Mesendoderm (in vitro differentiated cells): ENCODE measurements around the gene UNC13A.

Experiments
- DNase-seq: peaks from one replicate; pipeline ENCODE4 v3.0.0; 2013
- H2AK5ac ChIP-seq: 2 replicates; pipeline ENCODE4 v1.6.1; 2013; ENCODE audit warnings: low read length, inconsistent platforms
- H2BK120ac ChIP-seq: 2 replicates; pipeline ENCODE4 v1.6.1; 2013; ENCODE audit warnings: low read depth, mild to moderate bottlenecking, low read length, moderate library complexity, mixed read lengths
- H2BK15ac ChIP-seq: replicated peaks from 2 replicates; pipeline ENCODE4 v1.6.1; 2013; ENCODE audit warnings: low read depth, mild to moderate bottlenecking, moderate library complexity
- H2BK5ac ChIP-seq: 2 replicates; pipeline ENCODE4 v1.6.1; 2013; ENCODE audit warnings: low read length, inconsistent platforms
- H3K18ac ChIP-seq: 2 replicates; pipeline ENCODE4 v1.6.1; 2013; ENCODE audit warnings: mild to moderate bottlenecking, low read length, mixed read lengths
- H3K23ac ChIP-seq: one replicate; pipeline ENCODE4 v1.6.1; 2013; ENCODE audit warnings: low read length
- H3K27ac ChIP-seq: 2 replicates; pipeline ENCODE4 v1.5.1; 2013; ENCODE audit warnings: low read depth, mild to moderate bottlenecking, inconsistent platforms, low read length, moderate library complexity
- H3K27me3 ChIP-seq: 2 replicates; pipeline ENCODE4 v1.6.1; 2013; ENCODE audit warnings: low read length, control low read depth, mild to moderate bottlenecking, inconsistent platforms; ENCODE audit not compliant: insufficient read depth, poor library complexity
- H3K36me3 ChIP-seq: 2 replicates; pipeline ENCODE4 v1.6.1; 2013; ENCODE audit warnings: low read length, inconsistent platforms; ENCODE audit not compliant: control insufficient read depth, insufficient read depth
- H3K4ac ChIP-seq: one replicate; pipeline ENCODE4 v1.6.1; 2013; ENCODE audit warnings: low read depth, mild to moderate bottlenecking, low read length, moderate library complexity
- H3K4me1 ChIP-seq: 2 replicates; pipeline ENCODE4 v1.6.1; 2013; ENCODE audit warnings: low read depth, low read length, inconsistent platforms; ENCODE audit not compliant: control insufficient read depth
- H3K4me2 ChIP-seq: 2 replicates; pipeline ENCODE4 v1.6.1; 2013; ENCODE audit warnings: low read length
- H3K4me3 ChIP-seq: 2 replicates; pipeline ENCODE4 v1.5.1; 2013; ENCODE audit warnings: mild to moderate bottlenecking, low read length
- H3K56ac ChIP-seq: one replicate; pipeline ENCODE4 v1.6.1; 2013; ENCODE audit warnings: low read length
- H3K79me1 ChIP-seq: 2 replicates; pipeline ENCODE4 v1.6.1; 2013; ENCODE audit warnings: low read length, inconsistent platforms
- H3K79me2 ChIP-seq: 2 replicates; pipeline ENCODE4 v1.6.1; 2013; ENCODE audit warnings: mild to moderate bottlenecking, low read length; ENCODE audit not compliant: control insufficient read depth, insufficient read depth
- H3K9ac ChIP-seq: 2 replicates; pipeline ENCODE4 v1.6.1; 2013; ENCODE audit warnings: low read length, inconsistent platforms
- H4K5ac ChIP-seq: one replicate; pipeline ENCODE4 v1.6.1; 2013; ENCODE audit warnings: low read length
- H4K8ac ChIP-seq: one replicate; pipeline ENCODE4 v1.6.1; 2013; ENCODE audit warnings: low read depth, mild to moderate bottlenecking, control low read depth, low read length, moderate library complexity
- WGBS: extraction: QIAGEN DNeasy Blood & Tissue Kit; methylation state at CpG from one replicate; pipeline ENCODE4 v1.1.7; 2013; ENCODE audit warnings: low lambda C conversion rate, missing lambda C conversion rate; ENCODE audit not compliant: insufficient coverage; ENCODE audit errors: extremely low coverage; 5-methylcytosine and 5-hydroxymethylcytosine counted together

UNC13A gene

DNA sequence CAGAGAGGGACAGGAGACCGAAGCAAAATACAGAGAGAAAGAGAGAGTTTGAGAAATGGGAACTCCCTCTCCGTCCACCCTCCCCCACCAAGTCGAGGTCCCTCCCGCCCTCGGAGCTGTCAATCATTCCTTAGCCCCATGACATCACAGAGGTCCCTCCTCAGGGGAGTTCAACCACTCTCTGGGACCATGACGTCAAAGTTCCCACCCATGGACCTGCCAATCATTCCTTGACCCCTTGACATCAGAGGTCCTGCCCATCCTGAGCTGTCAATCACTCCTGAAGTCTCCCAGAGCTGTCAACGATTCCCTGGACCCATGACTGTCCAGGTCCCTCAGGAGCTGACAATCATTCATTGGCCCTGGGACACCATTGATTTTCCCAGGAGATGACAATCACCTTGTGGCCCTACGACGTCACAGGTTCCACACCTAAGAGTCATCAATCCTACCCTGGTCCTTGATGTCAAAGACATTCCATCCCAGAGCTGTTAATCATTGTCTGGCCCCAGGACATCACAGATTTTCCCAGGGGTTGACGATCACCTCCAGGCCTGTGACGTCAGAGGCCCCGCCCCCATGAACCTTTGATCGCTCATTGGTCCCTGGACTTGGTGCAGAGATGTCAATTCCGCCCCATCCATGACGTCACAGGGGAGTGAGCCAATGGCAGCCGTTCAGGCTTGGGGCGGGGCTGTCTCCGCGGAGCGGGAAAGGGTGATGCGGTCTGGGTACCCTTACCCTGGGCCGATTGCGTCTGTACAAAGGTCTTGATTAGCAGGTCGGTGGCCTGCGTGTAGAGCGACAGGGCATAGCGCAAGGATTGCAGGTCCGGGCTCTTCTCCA lies 71.0 kb downstream of the UNC13A start:
- Histone ChIP-seq H3K56ac (no peak overlapping the region), H2BK15ac (no peak overlapping the region), H3K9ac (no peak overlapping the region), H3K79me2 (no peaks in the 10 kb centered on the region), H4K5ac (no peak overlapping the region), H2BK5ac (no peak overlapping the region), H3K27ac (no peak overlapping the region), H3K4ac (no peak overlapping the region), H4K8ac (no peak overlapping the region), H3K4me1 (no peaks in the 10 kb centered on the region), H3K79me1 (no peaks in the 10 kb centered on the region), H3K4me3 (no peak overlapping the region), H2AK5ac (no peak overlapping the region), H3K23ac (no peak overlapping the region), H3K4me2 (no peak overlapping the region), H3K36me3 (no peaks in the 10 kb centered on the region), H3K18ac (no peak overlapping the region), H2BK120ac (no peak overlapping the region), H3K27me3 (no peaks in the 10 kb centered on the region)
- DNase-seq = peak; percentile 77
- no CpG with 5 or more reads among the region's 28 CpGs for WGBS

- no peak for DNase-seq
- Histone ChIP-seq H3K23ac (no peak overlapping the region), H3K79me1 (no peaks in the 10 kb centered on the region), H3K4ac (no peak overlapping the region), H3K36me3 (no peaks in the 10 kb centered on the region), H2BK15ac (no peak overlapping the region), H2AK5ac (no peak overlapping the region), H3K27me3 (no peaks in the 10 kb centered on the region), H2BK5ac (no peak overlapping the region), H3K4me3 (no peak overlapping the region), H3K4me1 (no peaks in the 10 kb centered on the region), H4K8ac (no peak overlapping the region), H3K27ac (no peak overlapping the region), H3K56ac (no peak overlapping the region), H3K9ac (peak overlapping the region; percentile 29), H3K18ac (no peak overlapping the region), H3K4me2 (no peak overlapping the region), H2BK120ac (no peak overlapping the region), H3K79me2 (no peaks in the 10 kb centered on the region), H4K5ac (no peak overlapping the region)
- no CpG with 5 or more reads among the region's 11 CpGs for WGBS
These were observed 71.5 kb downstream of the UNC13A start for GRCh38 chr19:17616686-17616960.

GRCh38 chr19:17615889-17616685 lies 72.1 kb downstream of the UNC13A start:
- no peak overlapping the region for H2BK15ac ChIP-seq
- H3K27ac ChIP-seq = no peak overlapping the region
- no peak overlapping the region for H4K8ac ChIP-seq
- no peak overlapping the region for H4K5ac ChIP-seq
- peak; percentile 14 for DNase-seq
- H3K4me2 ChIP-seq = no peak overlapping the region
- no peak overlapping the region for H2BK120ac ChIP-seq
- H3K9ac ChIP-seq = peak overlapping the region; percentile 29
- H3K4me3 ChIP-seq = no peak overlapping the region
- H3K56ac ChIP-seq = no peak overlapping the region
- H2AK5ac ChIP-seq = no peak overlapping the region
- H3K36me3 ChIP-seq = no peaks in the 10 kb centered on the region
- H3K79me1 ChIP-seq = no peaks in the 10 kb centered on the region
- no peak overlapping the region for H3K4ac ChIP-seq
- no CpG with 5 or more reads among the region's 27 CpGs for WGBS
- H3K4me1 ChIP-seq = no peaks in the 10 kb centered on the region
- no peak overlapping the region for H3K23ac ChIP-seq
- no peak overlapping the region for H2BK5ac ChIP-seq
- no peaks in the 10 kb centered on the region for H3K79me2 ChIP-seq
- H3K18ac ChIP-seq = no peak overlapping the region
- no peaks in the 10 kb centered on the region for H3K27me3 ChIP-seq

GRCh38 chr19:17614476-17614875 lies 73.7 kb downstream of the UNC13A start:
- DNase-seq = no peak
- no peak overlapping the region for H3K4me3 ChIP-seq
- no peaks in the 10 kb centered on the region for H3K79me1 ChIP-seq
- no peak overlapping the region for H3K18ac ChIP-seq
- H2BK120ac ChIP-seq = no peak overlapping the region
- no peak overlapping the region for H2AK5ac ChIP-seq
- H3K36me3 ChIP-seq = no peaks in the 10 kb centered on the region
- no peak overlapping the region for H3K27ac ChIP-seq
- no peak overlapping the region for H4K8ac ChIP-seq
- no peak overlapping the region for H3K56ac ChIP-seq
- no peak overlapping the region for H3K4me2 ChIP-seq
- H3K9ac ChIP-seq = no peak overlapping the region
- no peaks in the 10 kb centered on the region for H3K27me3 ChIP-seq
- H4K5ac ChIP-seq = no peak overlapping the region
- no peak overlapping the region for H2BK5ac ChIP-seq
- H2BK15ac ChIP-seq = no peak overlapping the region
- H3K4ac ChIP-seq = no peak overlapping the region
- WGBS = no CpG with 5 or more reads among the region's 12 CpGs
- no peaks in the 10 kb centered on the region for H3K79me2 ChIP-seq
- no peak overlapping the region for H3K23ac ChIP-seq
- no peaks in the 10 kb centered on the region for H3K4me1 ChIP-seq

DNA sequence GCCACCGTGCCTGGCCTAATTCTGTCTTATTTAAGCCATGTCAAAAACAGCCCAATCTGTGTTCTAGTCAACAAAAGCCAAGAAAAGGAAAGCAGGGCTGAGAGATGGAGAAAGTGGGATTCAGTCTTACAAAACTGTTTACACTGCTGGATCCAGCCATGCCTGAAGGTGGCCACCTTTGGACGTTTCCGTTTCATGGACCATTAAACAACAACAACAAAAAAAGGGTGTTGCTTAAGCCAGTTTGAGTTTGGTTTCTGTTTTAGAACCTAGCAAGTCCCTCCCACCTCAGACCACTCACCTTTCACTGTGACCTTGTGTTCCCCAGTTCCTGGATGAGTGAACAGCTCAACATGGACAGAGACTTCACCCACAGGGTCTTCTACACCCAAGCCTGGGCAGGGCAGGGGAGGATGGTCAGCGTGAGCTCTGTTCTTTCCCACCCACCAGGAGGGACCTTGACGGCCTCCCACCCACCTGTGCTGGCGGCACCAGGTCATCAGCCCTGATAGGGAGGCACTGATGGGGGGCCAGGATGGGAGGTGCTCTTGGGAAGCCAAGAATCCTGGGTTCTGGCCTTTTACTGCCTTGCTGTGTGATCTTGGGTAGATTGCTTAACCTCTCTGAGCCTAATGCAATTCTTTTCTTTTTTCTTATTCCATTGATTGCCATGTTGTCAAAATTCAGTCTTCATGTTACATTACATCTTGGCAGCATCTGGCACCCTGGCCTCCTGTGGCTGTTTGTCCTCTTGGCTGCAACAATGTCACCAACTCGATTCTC lies 76.5 kb downstream of the UNC13A start:
- no peak overlapping the region for H2BK5ac ChIP-seq
- no peaks in the 10 kb centered on the region for H3K79me1 ChIP-seq
- H3K9ac ChIP-seq = no peak overlapping the region
- H3K4me1 ChIP-seq = no peaks in the 10 kb centered on the region
- H3K27me3 ChIP-seq = no peaks in the 10 kb centered on the region
- H3K79me2 ChIP-seq = no peaks in the 10 kb centered on the region
- no CpG with 5 or more reads among the region's 7 CpGs for WGBS
- H2BK15ac ChIP-seq = no peak overlapping the region
- H3K36me3 ChIP-seq = no peaks in the 10 kb centered on the region
- no peak overlapping the region for H3K4me2 ChIP-seq
- H4K8ac ChIP-seq = no peak overlapping the region
- no peak overlapping the region for H3K23ac ChIP-seq
- no peak overlapping the region for H4K5ac ChIP-seq
- no peak for DNase-seq
- H2BK120ac ChIP-seq = no peak overlapping the region
- H3K27ac ChIP-seq = no peak overlapping the region
- H3K56ac ChIP-seq = no peak overlapping the region
- no peak overlapping the region for H3K4ac ChIP-seq
- H2AK5ac ChIP-seq = no peak overlapping the region
- H3K4me3 ChIP-seq = no peak overlapping the region
- no peak overlapping the region for H3K18ac ChIP-seq
